IMR-90 (cell line): Measurements from ENCODE around the gene DDX60. TPM values are rescaled to one million over a fixed set of nuclear protein-coding genes. Genes with fewer than 3 reads are reported as not detected.
A peak's percentile ranks its signal among the peaks of the same experiment; 100 is the strongest.

Source experiments
- ATAC-seq: fragments of 200-7000 bp; cut with Tn5 transposase; 2 replicates; pipeline ENCODE4 v1.9.1; 2020; ENCODE audit warnings: low read depth, mild to moderate bottlenecking, moderate library complexity
- BruUV-seq: library from RNA; stranded (reverse); fragments of 400-500 nt; replicated peaks from 2 replicates; lab custom pipeline; 2021; lab: Mats Ljungman, UMichigan
- CTCF ChIA-PET: fragments of 300-600 bp; formaldehyde crosslinking; extraction: SDS; loops from one replicate; lab custom pipeline; 2021; ENCODE audit warnings: antibody characterized with exemption; lab: Yijun Ruan, JAX
- POLR2A ChIA-PET: fragments of 300-600 bp; sonication (Branson Sonifier 250); formaldehyde crosslinking; loops from one replicate; lab custom pipeline; 2022; ENCODE audit warnings: antibody characterized with exemption; ENCODE audit not compliant: unreplicated experiment; lab: Charles Lee
- DNase-seq: peaks from one replicate; pipeline ENCODE4 v3.0.0; 2013
- H2AFZ ChIP-seq: replicated peaks from 2 replicates; pipeline ENCODE3; 2013; ENCODE audit warnings: low read length, mild to moderate bottlenecking; ENCODE audit not compliant: poor library complexity
- H2AK5ac ChIP-seq: 2 replicates; pipeline ENCODE4 v1.6.1; 2013; ENCODE audit warnings: low read depth, low read length, inconsistent platforms
- H2AK9ac ChIP-seq: replicated peaks from 2 replicates; pipeline ENCODE3; 2013; ENCODE audit warnings: mild to moderate bottlenecking, low read depth, low read length, moderate library complexity; ENCODE audit not compliant: poor library complexity
- H2BK120ac ChIP-seq: 2 replicates; pipeline ENCODE4 v1.6.1; 2013; ENCODE audit warnings: low read depth, low read length, inconsistent platforms
- H2BK15ac ChIP-seq: 3 replicates; pipeline ENCODE4 v1.6.1; 2013; ENCODE audit warnings: low read depth, low read length, inconsistent platforms
- H2BK20ac ChIP-seq: 2 replicates; pipeline ENCODE4 v1.6.1; 2013; ENCODE audit warnings: low read depth, mild to moderate bottlenecking, inconsistent platforms, low read length, moderate library complexity
- H2BK5ac ChIP-seq: 2 replicates; pipeline ENCODE4 v1.6.1; 2013; ENCODE audit warnings: mild to moderate bottlenecking, low read depth, low read length, inconsistent platforms; ENCODE audit not compliant: poor library complexity, severe bottlenecking
- H3K14ac ChIP-seq: replicated peaks from 2 replicates; pipeline ENCODE4 v1.6.1; 2013; ENCODE audit warnings: low read depth, low read length, inconsistent platforms
- H3K18ac ChIP-seq: 2 replicates; pipeline ENCODE4 v1.6.1; 2013; ENCODE audit warnings: low read depth, low read length, control low read depth
- H3K23ac ChIP-seq: 2 replicates; pipeline ENCODE4 v1.6.1; 2013; ENCODE audit warnings: low read depth, low read length, inconsistent platforms
- H3K27ac ChIP-seq: 2 replicates; pipeline ENCODE4 v1.5.1; 2013; ENCODE audit warnings: mild to moderate bottlenecking, control low read depth, low read length; ENCODE audit not compliant: insufficient read depth
- H3K27me3 ChIP-seq: 2 replicates; pipeline ENCODE4 v1.6.1; 2013; ENCODE audit warnings: low read length; ENCODE audit not compliant: control insufficient read depth, insufficient read depth
- H3K36me3 ChIP-seq: 2 replicates; pipeline ENCODE4 v1.6.1; 2013; ENCODE audit warnings: low read length, mixed read lengths; ENCODE audit not compliant: control insufficient read depth, insufficient read depth
- H3K4ac ChIP-seq: 2 replicates; pipeline ENCODE4 v1.6.1; 2013; ENCODE audit warnings: low read depth, low read length, inconsistent platforms
- H3K4me1 ChIP-seq: 2 replicates; pipeline ENCODE4 v1.6.1; 2013; ENCODE audit warnings: low read length, mixed read lengths; ENCODE audit not compliant: control insufficient read depth, insufficient read depth
- H3K4me2 ChIP-seq: 2 replicates; pipeline ENCODE4 v1.6.1; 2013; ENCODE audit warnings: low read depth, mild to moderate bottlenecking, control low read depth, low read length, moderate library complexity
- H3K4me3 ChIP-seq: 2 replicates; pipeline ENCODE4 v1.5.1; 2013; ENCODE audit warnings: low read depth, mild to moderate bottlenecking, control low read depth, low read length, moderate library complexity; ENCODE audit not compliant: insufficient read depth
- H3K56ac ChIP-seq: 2 replicates; pipeline ENCODE4 v1.6.1; 2013; ENCODE audit warnings: low read length, inconsistent platforms; ENCODE audit not compliant: insufficient read depth; ENCODE audit errors: extremely low read depth
- H3K79me1 ChIP-seq, 2 experiments: 2 replicates each; pipeline ENCODE4 v1.6.1; 2013; ENCODE audit warnings: low read length in 2 of 2, inconsistent platforms in 1 of 2, low read depth in 1 of 2
- H3K9ac ChIP-seq: 2 replicates; pipeline ENCODE4 v1.6.1; 2013; ENCODE audit warnings: low read depth, low read length, control low read depth
- H3K9me1 ChIP-seq: 2 replicates; pipeline ENCODE4 v1.6.1; 2013; ENCODE audit warnings: low read length, inconsistent platforms; ENCODE audit not compliant: insufficient read depth
- H3K9me3 ChIP-seq: 2 replicates; pipeline ENCODE4 v1.6.1; 2013; ENCODE audit warnings: low read length; ENCODE audit not compliant: control insufficient read depth, insufficient read depth
- H4K20me1 ChIP-seq: 2 replicates; pipeline ENCODE4 v1.6.1; 2013; ENCODE audit warnings: low read length, inconsistent platforms; ENCODE audit not compliant: insufficient read depth
- H4K5ac ChIP-seq: 2 replicates; pipeline ENCODE4 v1.6.1; 2013; ENCODE audit warnings: mild to moderate bottlenecking, low read depth, low read length, control low read depth
- H4K8ac ChIP-seq, 2 experiments: 2 replicates each; pipeline ENCODE4 v1.6.1; 2013; ENCODE audit warnings: low read depth in 2 of 2, low read length in 2 of 2, control low read depth in 1 of 2, inconsistent platforms in 1 of 2
- H4K91ac ChIP-seq: 2 replicates; pipeline ENCODE4 v1.6.1; 2013; ENCODE audit warnings: low read depth, low read length, inconsistent platforms; ENCODE audit not compliant: insufficient read depth
- BHLHE40 ChIP-seq: fragments of 150-350 bp; IDR thresholded peaks from 2 replicates; pipeline ENCODE4 v1.6.1; 2016; ENCODE audit warnings: mild to moderate bottlenecking, low read depth, low read length
- CEBPB ChIP-seq: IDR thresholded peaks from 2 replicates; pipeline ENCODE4 v1.6.1; 2012; ENCODE audit warnings: low read depth, low read length, improper control_type of control experiment
- CHD1 ChIP-seq: IDR thresholded peaks from 2 replicates; pipeline ENCODE4 v1.6.1; 2012; ENCODE audit warnings: low read depth, low read length, improper control_type of control experiment
- CTCF ChIP-seq: conservative IDR thresholded peaks from 2 replicates; pipeline ENCODE4 v1.5.1; 2012; ENCODE audit warnings: mild to moderate bottlenecking, low read depth, low read length, improper control_type of control experiment
- ELK1 ChIP-seq: fragments of 150-350 bp; IDR thresholded peaks from 2 replicates; pipeline ENCODE4 v1.6.1; 2016; ENCODE audit warnings: low read depth, mild to moderate bottlenecking, low read length, moderate library complexity, borderline replicate concordance
- FOS ChIP-seq: fragments of 150-350 bp; IDR thresholded peaks from 2 replicates; pipeline ENCODE4 v1.6.1; 2016; ENCODE audit warnings: low read depth, low read length
- MAFK ChIP-seq: IDR thresholded peaks from 2 replicates; pipeline ENCODE4 v1.6.1; 2012; ENCODE audit warnings: low read depth, low read length, improper control_type of control experiment
- MAZ ChIP-seq: IDR thresholded peaks from 2 replicates; pipeline ENCODE4 v1.6.1; 2012; ENCODE audit warnings: low read depth, mild to moderate bottlenecking, low read length, improper control_type of control experiment, moderate library complexity, borderline replicate concordance
- NFE2L2 ChIP-seq: fragments of 150-350 bp; IDR thresholded peaks from 2 replicates; pipeline ENCODE4 v1.6.1; 2016; ENCODE audit warnings: low read depth, mild to moderate bottlenecking, low read length
- POLR2A ChIP-seq: IDR thresholded peaks from 2 replicates; pipeline ENCODE4 v1.6.1; 2012; ENCODE audit warnings: mild to moderate bottlenecking, low read depth, low read length
- RCOR1 ChIP-seq: IDR thresholded peaks from 2 replicates; pipeline ENCODE4 v1.6.1; 2012; ENCODE audit warnings: mild to moderate bottlenecking, low read length, improper control_type of control experiment; ENCODE audit not compliant: insufficient replicate concordance
- RFX5 ChIP-seq: IDR thresholded peaks from 2 replicates; pipeline ENCODE4 v1.8.0; 2012; ENCODE audit warnings: low read depth, mild to moderate bottlenecking, low read length, moderate library complexity
- SMC3 ChIP-seq: fragments of 150-350 bp; IDR thresholded peaks from 2 replicates; pipeline ENCODE4 v1.6.1; 2016; ENCODE audit warnings: low read depth, mild to moderate bottlenecking, antibody characterized with exemption, low read length, moderate library complexity
- USF2 ChIP-seq: fragments of 150-350 bp; IDR thresholded peaks from 2 replicates; pipeline ENCODE4 v1.6.1; 2017; ENCODE audit warnings: mild to moderate bottlenecking, antibody characterized with exemption, low read length, low read depth
- WGBS, 2 experiments: methylation state at CpG; one replicate each; pipeline versions ENCODE4 v1.1.5 to v1.1.7; 2013; ENCODE audit warnings: missing lambda C conversion rate in 2 of 2; ENCODE audit not compliant: insufficient read length in 1 of 2; ENCODE audit errors: extremely low coverage in 2 of 2; 5-methylcytosine and 5-hydroxymethylcytosine counted together
- dilution Hi-C: fragments of 300-500 bp; cut with HindIII; formaldehyde crosslinking; loops from one replicate; pipeline ENCODE4 v1.14.3; 2018; ENCODE audit warnings: low sequenced_read_pairs; ENCODE audit not compliant: unreplicated experiment
- in situ Hi-C: fragments of 300-500 bp; cut with MboI; formaldehyde crosslinking; loops from 3 replicates; pipeline ENCODE4 v1.14.3; 2019; ENCODE audit warnings: low sequenced_read_pairs, inconsistent platforms, mixed read lengths
- intact Hi-C: fragments of 100-400 bp; cut with micrococcal nuclease; formaldehyde crosslinking; loops from 2 replicates; pipeline ENCODE4 v1.10.0; 2022
- polyA plus RNA-seq, 3 experiments: library from polyadenylated mRNA; depleted of rRNA; stranded (reverse); fragments of >200 nt; gene quantifications; 2 replicates each; pipeline ENCODE4 v1.2.3, GENCODE V29; 2012; ENCODE audit warnings: low replicate concordance in 1 of 3
- total RNA-seq: library from RNA; depleted of rRNA; stranded (reverse); fragments of >200 nt; gene quantifications from 2 replicates; pipeline ENCODE4 v1.2.3, GENCODE V29; 2012

Gene DDX60
- total and polyA plus RNA-seq, 2 of the 4 experiments (the other 2 are of a cell fraction): 3.1 to 6.6 TPM

GRCh38 chr4:168200685-168201084, 117.9 kb downstream of the DDX60 start:
- no peak overlapping the region for H3K4me2 ChIP-seq
- H3K9ac ChIP-seq: no peak overlapping the region
- H4K91ac ChIP-seq: no peak overlapping the region
- intact Hi-C loops (no loop called here), in situ Hi-C loops (no loop called here), dilution Hi-C loops (no loop called here)
- peak; percentile 61 for DNase-seq
- no peak overlapping the region for H4K5ac ChIP-seq
- H3K18ac ChIP-seq: no peak overlapping the region
- H3K4ac ChIP-seq: no peak overlapping the region
- no peaks in the 10 kb centered on the region for H3K36me3 ChIP-seq
- no peaks in the 10 kb centered on the region for H4K20me1 ChIP-seq
- no peak overlapping the region for H3K23ac ChIP-seq
- peak; percentile 65 for ATAC-seq
- H2AK9ac ChIP-seq: no peak overlapping the region
- TF ChIP-seq SMC3: no peak
- TF ChIP-seq POLR2A: no peak
- no peak for TF ChIP-seq RCOR1
- TF ChIP-seq CTCF: no peak
- no peak for TF ChIP-seq USF2
- TF ChIP-seq MAZ: no peak
- no peak for TF ChIP-seq ELK1
- no peak for TF ChIP-seq CEBPB
- TF ChIP-seq RFX5: no peak
- no peak for TF ChIP-seq CHD1
- TF ChIP-seq BHLHE40: no peak
- no peak for TF ChIP-seq MAFK
- no peak for TF ChIP-seq FOS
- TF ChIP-seq NFE2L2: no peak
- no peak overlapping the region for H2AK5ac ChIP-seq
- peaks cover 13% of the 10 kb centered on the region for H3K9me3 ChIP-seq
- no TSS peak for BruUV-seq
- WGBS, 2 experiments: no CpG with 5 or more reads among the region's 3 CpGs
- no peak overlapping the region for H3K56ac ChIP-seq
- H2BK5ac ChIP-seq: no peak overlapping the region
- H3K14ac ChIP-seq: no peak overlapping the region
- no peak overlapping the region for H4K8ac ChIP-seq
- CTCF ChIA-PET: no interaction called here
- H3K4me3 ChIP-seq: no peak overlapping the region
- H2BK15ac ChIP-seq: no peak overlapping the region
- H3K27ac ChIP-seq: no peak overlapping the region
- no peaks in the 10 kb centered on the region; the same call in 1 of the 2 replicates for H3K4me1 ChIP-seq
- no peak overlapping the region for H2BK120ac ChIP-seq
- H3K9me1 ChIP-seq: no peaks in the 10 kb centered on the region
- H3K27me3 ChIP-seq: no peaks in the 10 kb centered on the region
- no peaks in the 10 kb centered on the region for H3K79me1 ChIP-seq
- H2BK20ac ChIP-seq: no peak overlapping the region
- no peak overlapping the region for H2AFZ ChIP-seq
- POLR2A ChIA-PET: no interaction called here
